Astrocyte (in vitro differentiated cells and primary cell): ENCODE data around the gene THUMPD1.

Source experiments
- CTCF ChIP-seq: IDR thresholded peaks from 2 replicates; pipeline ENCODE4 v1.5.1; 2011; ENCODE audit warnings: low read depth, mild to moderate bottlenecking, inconsistent platforms, low read length, moderate library complexity; ENCODE audit not compliant: insufficient read depth
- EZH2 ChIP-seq: IDR thresholded peaks from 2 replicates; pipeline ENCODE4 v1.6.1; 2012; ENCODE audit warnings: mild to moderate bottlenecking, low read length, inconsistent platforms; ENCODE audit not compliant: insufficient read depth

GRCh38 chr16:20747030-20747816, 5.6 kb upstream of the THUMPD1 start:
- TF ChIP-seq CTCF = no peak
- no peak for TF ChIP-seq EZH2
